ENCODE results near the gene CES2.

The CES2 gene

DNA sequence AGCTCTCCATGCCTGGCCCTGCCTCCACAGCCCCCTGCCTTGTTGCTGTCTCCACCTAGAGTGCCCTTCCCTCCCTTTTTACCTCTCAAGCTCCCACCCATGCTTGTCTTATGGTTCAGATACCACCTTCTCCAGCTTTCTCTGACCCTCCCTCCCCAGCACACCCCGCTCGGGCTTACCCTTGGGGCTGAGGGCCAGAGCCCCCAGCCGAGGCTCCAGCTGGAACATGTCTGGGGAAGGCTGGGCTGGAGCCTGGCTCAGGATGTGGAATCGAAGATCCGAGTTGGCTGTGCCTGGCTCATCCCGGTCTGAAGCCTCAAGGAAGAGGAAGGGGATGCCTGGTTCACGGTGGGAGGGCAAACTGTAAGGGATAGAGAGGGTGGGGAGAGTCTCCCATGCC, 20.3 kb upstream of the CES2 start:
- no peaks in the 10 kb centered on the region for H3K36me3 Mint-ChIP-seq (ENCODE audit: low read depth)
- no peak overlapping the region for H3K27ac Mint-ChIP-seq
- peaks cover 6% of the 10 kb centered on the region for H3K4me1 Mint-ChIP-seq
- H3K9me3 Mint-ChIP-seq: no peaks in the 10 kb centered on the region
- TF ChIP-seq, protein P1, sequence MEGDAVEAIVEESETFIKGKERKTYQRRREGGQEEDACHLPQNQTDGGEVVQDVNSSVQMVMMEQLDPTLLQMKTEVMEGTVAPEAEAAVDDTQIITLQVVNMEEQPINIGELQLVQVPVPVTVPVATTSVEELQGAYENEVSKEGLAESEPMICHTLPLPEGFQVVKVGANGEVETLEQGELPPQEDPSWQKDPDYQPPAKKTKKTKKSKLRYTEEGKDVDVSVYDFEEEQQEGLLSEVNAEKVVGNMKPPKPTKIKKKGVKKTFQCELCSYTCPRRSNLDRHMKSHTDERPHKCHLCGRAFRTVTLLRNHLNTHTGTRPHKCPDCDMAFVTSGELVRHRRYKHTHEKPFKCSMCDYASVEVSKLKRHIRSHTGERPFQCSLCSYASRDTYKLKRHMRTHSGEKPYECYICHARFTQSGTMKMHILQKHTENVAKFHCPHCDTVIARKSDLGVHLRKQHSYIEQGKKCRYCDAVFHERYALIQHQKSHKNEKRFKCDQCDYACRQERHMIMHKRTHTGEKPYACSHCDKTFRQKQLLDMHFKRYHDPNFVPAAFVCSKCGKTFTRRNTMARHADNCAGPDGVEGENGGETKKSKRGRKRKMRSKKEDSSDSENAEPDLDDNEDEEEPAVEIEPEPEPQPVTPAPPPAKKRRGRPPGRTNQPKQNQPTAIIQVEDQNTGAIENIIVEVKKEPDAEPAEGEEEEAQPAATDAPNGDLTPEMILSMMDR (IDR thresholded peaks at IDR 0.05): no peak
- no peak overlapping the region for H3K4me3 Mint-ChIP-seq
- no peak for DNase-seq
- H3K27me3 Mint-ChIP-seq (ENCODE audit: low read depth, poor library complexity): peaks cover 50% of the 10 kb centered on the region

GRCh38 chr16:66916518-66916917, 18.8 kb upstream of the CES2 start:
- peaks cover 6% of the 10 kb centered on the region for H3K4me1 Mint-ChIP-seq
- no peaks in the 10 kb centered on the region for H3K36me3 Mint-ChIP-seq (ENCODE audit: low read depth)
- H3K4me3 Mint-ChIP-seq: no peak overlapping the region
- H3K27me3 Mint-ChIP-seq (ENCODE audit: low read depth, poor library complexity): peaks cover 61% of the 10 kb centered on the region
- no peaks in the 10 kb centered on the region for H3K9me3 Mint-ChIP-seq
- TF ChIP-seq, protein P1 (IDR thresholded peaks at IDR 0.05): no peak
- no peak overlapping the region for H3K27ac Mint-ChIP-seq
- DNase-seq: no peak

- Mint-ChIP-seq H3K9me3 (no peaks in the 10 kb centered on the region), H3K36me3 (ENCODE audit: low read depth) (no peaks in the 10 kb centered on the region), H3K4me1 (peaks cover 6% of the 10 kb centered on the region), H3K27ac (no peak overlapping the region), H3K27me3 (ENCODE audit: low read depth, poor library complexity) (peaks cover 73% of the 10 kb centered on the region), H3K4me3 (no peak overlapping the region)
- no peak for DNase-seq
- TF ChIP-seq, protein P1 (IDR thresholded peaks at IDR 0.05): no peak
Measured at GRCh38 chr16:66917741-66918140, 17.6 kb upstream of the CES2 start.

DNA sequence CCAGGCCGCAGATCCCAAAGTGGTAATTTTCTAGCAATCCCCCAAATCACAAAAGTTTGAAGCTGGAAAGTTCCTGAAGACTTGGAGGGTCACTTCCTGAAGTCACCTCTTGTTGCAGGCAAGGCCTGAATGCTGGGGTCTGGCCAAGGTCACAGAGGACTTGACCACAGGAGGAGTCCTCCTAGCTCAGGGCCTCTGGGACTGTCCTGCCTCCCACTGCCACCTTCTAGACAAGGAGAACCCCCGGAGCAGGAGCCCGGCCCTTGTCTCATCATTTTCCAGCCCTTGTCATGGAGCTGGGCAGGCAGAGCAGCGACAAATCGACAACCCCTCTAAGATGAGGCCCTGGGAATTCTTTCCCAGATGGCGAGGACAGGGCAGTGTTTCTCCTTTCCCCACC, 17.0 kb upstream of the CES2 start:
- H3K9me3 Mint-ChIP-seq: no peaks in the 10 kb centered on the region
- H3K36me3 Mint-ChIP-seq (ENCODE audit: low read depth): no peaks in the 10 kb centered on the region
- peaks cover 6% of the 10 kb centered on the region for H3K4me1 Mint-ChIP-seq
- peaks cover 79% of the 10 kb centered on the region for H3K27me3 Mint-ChIP-seq (ENCODE audit: low read depth, poor library complexity)
- no peak overlapping the region for H3K4me3 Mint-ChIP-seq
- H3K27ac Mint-ChIP-seq: no peak overlapping the region
- TF ChIP-seq, protein P1 (IDR thresholded peaks at IDR 0.05): no peak
- no peak for DNase-seq

GRCh38 chr16:66918803-66919568, 16.3 kb upstream of the CES2 start, which contains the start of gene CDH16:
Gene CDH16, minus strand, starts transcription at chr16:66918885. Its CDS starts 820 bp downstream, at chr16:66918065.
- Mint-ChIP-seq H3K27me3 (ENCODE audit: low read depth, poor library complexity) (peaks cover 86% of the 10 kb centered on the region), H3K27ac (no peak within 1 kb of the TSS), H3K9me3 (no peaks in the 10 kb centered on the region), H3K36me3 (ENCODE audit: low read depth) (no peaks in the 10 kb centered on the region), H3K4me3 (no peak within 1 kb of the TSS), H3K4me1 (peaks cover 6% of the 10 kb centered on the region)
- DNase-seq: no peak
- TF ChIP-seq, protein P1 (IDR thresholded peaks at IDR 0.05): no peak
